Measurements from ENCODE around the gene CEP104.

Gene CEP104

GRCh38 chr1:3893190-3893589 is 36.2 kb upstream of the CEP104 start:
- TF ChIP-seq CTCF (IDR thresholded peaks at IDR 0.05; ENCODE audit: low read depth, low read length, missing control alignments) = no peak
- DNase-seq (ENCODE audit: extremely low read depth, low read depth) = no peak
- H3K4me3 ChIP-seq (replicated peaks; ENCODE audit: low read depth, low read length) = no peak overlapping the region

GRCh38 chr1:3892748-3893147 is 35.7 kb upstream of the CEP104 start:
- no peak for DNase-seq (ENCODE audit: extremely low read depth, low read depth)
- no peak for TF ChIP-seq CTCF (IDR thresholded peaks at IDR 0.05; ENCODE audit: low read depth, low read length, missing control alignments)
- H3K4me3 ChIP-seq (replicated peaks; ENCODE audit: low read depth, low read length) = no peak overlapping the region

- DNase-seq (ENCODE audit: extremely low read depth, low read depth) = no peak
- TF ChIP-seq CTCF (IDR thresholded peaks at IDR 0.05; ENCODE audit: low read depth, low read length, missing control alignments) = no peak
- no peak overlapping the region for H3K4me3 ChIP-seq (replicated peaks; ENCODE audit: low read depth, low read length)
These were observed 34.4 kb upstream of the CEP104 start for GRCh38 chr1:3891329-3891865.

- H3K4me3 ChIP-seq (replicated peaks; ENCODE audit: low read depth, low read length) = no peak overlapping the region
- no peak for DNase-seq (ENCODE audit: extremely low read depth, low read depth)
- no peak for TF ChIP-seq CTCF (IDR thresholded peaks at IDR 0.05; ENCODE audit: low read depth, low read length, missing control alignments)
These were observed 33.6 kb upstream of the CEP104 start for GRCh38 chr1:3890389-3891328.

- H3K4me3 ChIP-seq (replicated peaks; ENCODE audit: low read depth, low read length) = no peak overlapping the region
- no peak for TF ChIP-seq CTCF (IDR thresholded peaks at IDR 0.05; ENCODE audit: low read depth, low read length, missing control alignments)
- no peak for DNase-seq (ENCODE audit: extremely low read depth, low read depth)
These were observed 32.9 kb upstream of the CEP104 start for GRCh38 chr1:3889936-3890335.

- TF ChIP-seq CTCF (IDR thresholded peaks at IDR 0.05; ENCODE audit: low read depth, low read length, missing control alignments) = no peak
- H3K4me3 ChIP-seq (replicated peaks; ENCODE audit: low read depth, low read length) = no peak overlapping the region
- DNase-seq (ENCODE audit: extremely low read depth, low read depth) = no peak
These were observed 31.3 kb upstream of the CEP104 start for GRCh38 chr1:3888301-3888700.
